ENCODE results near the gene ST6GALNAC4.

ST6GALNAC4 gene

GRCh38 chr9:127945338-127945737 lies 28.5 kb upstream of the ST6GALNAC4 start:
- Mint-ChIP-seq H3K36me3 (ENCODE audit: low read depth) (peaks cover 16% of the 10 kb centered on the region), H3K9me3 (no peaks in the 10 kb centered on the region), H3K4me3 (no peak overlapping the region), H3K27ac (no peak overlapping the region), H3K4me1 (peaks cover 35% of the 10 kb centered on the region), H3K27me3 (ENCODE audit: low read depth) (no peaks in the 10 kb centered on the region)
- TF ChIP-seq CTCF (IDR thresholded peaks at IDR 0.05; ENCODE audit: unreplicated experiment in 3 of 3): no peak

DNA sequence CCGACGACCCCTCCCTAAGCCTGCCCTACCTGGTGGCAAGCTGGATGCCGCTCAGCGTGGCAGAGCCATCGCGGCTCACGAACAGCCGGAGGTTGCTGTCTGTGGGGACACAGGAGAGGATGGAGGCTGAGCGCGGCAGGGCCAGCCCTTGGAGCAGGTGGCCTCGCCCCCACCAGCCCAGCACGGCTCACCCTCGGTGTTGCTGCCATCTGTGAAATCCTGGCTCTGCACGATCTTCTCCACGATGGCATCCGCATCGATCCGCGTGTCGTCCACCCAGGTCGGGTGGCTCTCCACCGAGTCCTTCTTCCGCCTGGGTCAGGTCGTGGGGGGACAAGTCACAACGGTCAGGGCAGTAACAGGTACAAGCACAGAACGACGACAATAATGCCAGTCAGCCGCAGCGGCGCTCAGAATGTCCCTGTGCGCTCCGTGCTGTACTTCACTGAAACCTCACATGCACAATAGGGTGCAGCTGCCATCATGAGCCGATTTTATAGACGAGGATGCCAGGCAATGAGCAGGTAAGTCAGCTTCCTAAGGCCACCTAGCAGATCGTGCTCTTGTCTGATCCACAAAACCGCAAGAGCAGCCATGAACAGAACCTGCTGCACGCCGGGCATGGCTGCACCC lies 27.9 kb upstream of the ST6GALNAC4 start:
- Mint-ChIP-seq H3K27me3 (ENCODE audit: low read depth) (no peaks in the 10 kb centered on the region), H3K4me1 (peaks cover 32% of the 10 kb centered on the region), H3K36me3 (ENCODE audit: low read depth) (peaks cover 16% of the 10 kb centered on the region), H3K27ac (no peak overlapping the region), H3K4me3 (no peak overlapping the region), H3K9me3 (no peaks in the 10 kb centered on the region)
- TF ChIP-seq CTCF (IDR thresholded peaks at IDR 0.05; ENCODE audit: unreplicated experiment in 3 of 3): no peak

- Mint-ChIP-seq H3K4me3 (no peak overlapping the region), H3K27ac (peak overlapping the region in 1 of 3 experiments; percentile 12), H3K27me3 (ENCODE audit: low read depth) (no peaks in the 10 kb centered on the region), H3K4me1 (peaks cover 32% of the 10 kb centered on the region), H3K36me3 (ENCODE audit: low read depth) (peaks cover 16% of the 10 kb centered on the region), H3K9me3 (no peaks in the 10 kb centered on the region)
- TF ChIP-seq CTCF (IDR thresholded peaks at IDR 0.05; ENCODE audit: unreplicated experiment in 3 of 3): peak; percentile 78 to 86 (median 81)
Measured at GRCh38 chr9:127943731-127944144, 26.9 kb upstream of the ST6GALNAC4 start.

DNA sequence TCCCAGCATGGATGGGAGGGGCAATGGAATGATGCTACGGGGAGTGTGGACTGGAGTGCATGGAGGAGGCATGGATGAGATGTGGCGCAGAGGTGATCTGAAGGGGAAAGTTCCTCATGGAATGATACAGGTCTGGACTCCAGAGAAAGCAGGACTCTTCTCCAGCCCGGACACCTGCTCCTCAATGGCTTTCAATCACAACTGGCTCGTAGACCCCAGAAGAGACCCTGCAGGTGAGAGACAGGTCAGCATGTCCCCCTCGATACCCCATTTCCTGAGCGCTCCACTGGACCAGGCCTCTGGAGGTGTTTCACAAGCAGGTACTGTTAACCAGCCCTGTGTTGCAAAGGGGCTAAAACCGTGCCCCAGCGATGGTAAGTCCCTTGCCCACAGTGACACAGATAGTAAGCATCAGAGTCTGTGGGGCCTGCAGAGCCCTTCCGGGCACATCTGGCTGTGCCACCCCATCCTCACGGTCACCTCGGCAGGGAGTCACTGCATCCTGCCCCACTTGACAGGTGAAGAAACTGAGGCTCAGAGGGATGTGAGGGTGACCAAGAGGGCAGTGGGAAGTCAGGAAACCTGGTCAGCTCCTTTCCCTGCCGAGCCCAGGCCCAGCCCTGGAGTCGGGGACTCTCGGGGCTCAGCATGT lies 26.3 kb upstream of the ST6GALNAC4 start:
- Mint-ChIP-seq H3K27ac (peak overlapping the region; percentile 28 to 56 (median 30)), H3K36me3 (ENCODE audit: low read depth) (peaks cover 16% of the 10 kb centered on the region), H3K4me3 (no peak overlapping the region), H3K9me3 (no peaks in the 10 kb centered on the region), H3K27me3 (ENCODE audit: low read depth) (no peaks in the 10 kb centered on the region), H3K4me1 (peaks cover 32% of the 10 kb centered on the region)
- TF ChIP-seq CTCF (IDR thresholded peaks at IDR 0.05; ENCODE audit: unreplicated experiment in 3 of 3): no peak

DNA sequence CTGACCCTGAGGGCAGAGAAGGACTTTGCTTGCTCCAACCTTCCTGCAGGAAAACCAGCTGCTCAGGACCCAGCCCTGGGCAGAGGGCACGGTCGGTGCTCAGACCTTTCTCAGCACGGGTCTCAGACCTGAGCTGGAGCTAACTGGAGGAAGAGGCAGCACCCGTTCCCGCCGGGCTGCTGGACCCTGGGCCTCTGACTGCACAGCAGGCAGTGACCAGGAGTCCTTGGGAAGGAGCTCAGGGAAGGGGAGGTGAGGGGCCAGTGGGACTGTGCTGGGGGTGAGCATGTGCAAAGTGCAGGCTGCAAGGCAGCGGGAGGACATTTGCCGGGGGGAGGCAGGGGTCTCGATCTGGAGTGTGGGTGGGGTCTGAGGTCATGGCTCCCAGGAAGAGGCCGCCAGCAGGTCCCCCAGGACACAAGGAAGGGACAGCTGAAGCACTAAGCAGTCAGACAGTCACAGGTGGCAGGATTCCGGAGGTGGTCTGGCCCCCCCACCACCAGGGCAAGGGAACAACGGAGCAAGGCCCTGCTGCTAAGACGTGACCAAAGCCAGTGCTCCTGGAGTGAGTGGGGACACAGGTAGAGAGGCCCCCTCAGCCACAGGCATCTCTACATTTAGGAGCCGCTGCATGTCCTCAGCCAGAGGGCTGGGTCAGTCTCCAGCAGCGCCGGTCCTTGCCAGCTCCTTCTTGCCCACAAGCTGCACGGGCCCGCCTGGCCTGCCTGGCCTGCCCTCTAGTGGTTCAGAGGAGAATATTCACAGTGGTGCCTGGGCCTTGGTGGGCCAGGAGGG lies 25.6 kb upstream of the ST6GALNAC4 start:
- TF ChIP-seq CTCF (IDR thresholded peaks at IDR 0.05; ENCODE audit: unreplicated experiment in 3 of 3): peak; percentile 75 to 89 (median 84)
- peaks cover 39% of the 10 kb centered on the region for H3K4me1 Mint-ChIP-seq
- H3K4me3 Mint-ChIP-seq: no peak overlapping the region
- no peaks in the 10 kb centered on the region for H3K27me3 Mint-ChIP-seq (ENCODE audit: low read depth)
- peaks cover 14% of the 10 kb centered on the region for H3K36me3 Mint-ChIP-seq (ENCODE audit: low read depth)
- H3K9me3 Mint-ChIP-seq: no peaks in the 10 kb centered on the region
- H3K27ac Mint-ChIP-seq: peak overlapping the region; percentile 28 to 63 (median 30)
